Measurements from ENCODE around the gene ARMC9.
"Not testable (repeated sequence)": the region's sequence is repeated elsewhere in the genome, so short reads cannot be mapped to it uniquely, and the experiment has no call there.

The ARMC9 gene

GRCh38 chr2:231184319-231184718 lies 14.1 kb upstream of the ARMC9 start:
- DNase-seq, result no peak

GRCh38 chr2:231185050-231185725 lies 13.2 kb upstream of the ARMC9 start:
- DNase-seq, result no peak

- DNase-seq, result no peak
These were observed 12.5 kb upstream of the ARMC9 start for GRCh38 chr2:231185886-231186285.

- DNase-seq, result no peak
These were observed 12.1 kb upstream of the ARMC9 start for GRCh38 chr2:231186325-231186724.

GRCh38 chr2:231187736-231188505 lies 10.5 kb upstream of the ARMC9 start:
- no peak for DNase-seq

GRCh38 chr2:231188506-231189170 lies 9.8 kb upstream of the ARMC9 start:
- no peak for DNase-seq

GRCh38 chr2:231189171-231189530 lies 9.3 kb upstream of the ARMC9 start:
- no peak for DNase-seq

- no peak for DNase-seq
These were observed 8.6 kb upstream of the ARMC9 start for GRCh38 chr2:231189571-231190495.

GRCh38 chr2:231190531-231191197 lies 7.8 kb upstream of the ARMC9 start:
- no peak for DNase-seq

GRCh38 chr2:231191896-231192872 lies 6.2 kb upstream of the ARMC9 start:
- no peak for DNase-seq

- DNase-seq, result no peak
These were observed 5.2 kb upstream of the ARMC9 start for GRCh38 chr2:231193216-231193615.

GRCh38 chr2:231196592-231196991 lies 1.8 kb upstream of the ARMC9 start:
- DNase-seq, result no peak

- not testable (repeated sequence) for DNase-seq
These were observed 1.2 kb upstream of the ARMC9 start for GRCh38 chr2:231197196-231197595.

- DNase-seq, result no peak
These were observed 633 bp upstream of the ARMC9 start for GRCh38 chr2:231197706-231198290.

- DNase-seq, result no peak
These were observed 788 bp downstream of the ARMC9 start for GRCh38 chr2:231199219-231199618.

GRCh38 chr2:231200805-231201474 lies 2.5 kb downstream of the ARMC9 start:
- DNase-seq, result no peak

- no peak for DNase-seq
These were observed 3.0 kb downstream of the ARMC9 start for GRCh38 chr2:231201475-231201814.

- no peak for DNase-seq
These were observed 4.7 kb downstream of the ARMC9 start for GRCh38 chr2:231203087-231203486.

- no peak for DNase-seq
These were observed 5.7 kb downstream of the ARMC9 start for GRCh38 chr2:231204146-231204545.

- no peak for DNase-seq
These were observed 6.2 kb downstream of the ARMC9 start for GRCh38 chr2:231204581-231204980.
